Caco-2 (cell line): ENCODE data around the gene SCGN. TPM values are rescaled to one million over a fixed set of nuclear protein-coding genes. Genes with fewer than 3 reads are reported as not detected.

Experiments
- BruUV-seq: library from RNA; stranded (reverse); fragments of 400-500 nt; replicated peaks from 2 replicates; lab custom pipeline; 2021; lab: Mats Ljungman, UMichigan
- CTCF ChIA-PET: fragments of 300-600 bp; sonication (Branson Sonifier 250); formaldehyde crosslinking; loops from one replicate; lab custom pipeline; 2022; ENCODE audit warnings: antibody characterized with exemption; lab: Charles Lee
- POLR2A ChIA-PET: fragments of 300-600 bp; sonication (Branson Sonifier 250); formaldehyde crosslinking; loops from one replicate; lab custom pipeline; 2022; ENCODE audit warnings: antibody characterized with exemption; lab: Charles Lee
- DNase-seq, 2 experiments: peaks; one replicate each; pipeline versions ENCODE4 v3.0.0 to v3.0.0-alpha.2; 2020 to 2022
- H3K27me3 ChIP-seq: replicated peaks from 2 replicates; pipeline ENCODE4 v1.6.0; 2011; ENCODE audit warnings: low read length; ENCODE audit not compliant: control insufficient read depth, insufficient read depth
- H3K36me3 ChIP-seq: 2 replicates; pipeline ENCODE4 v1.5.1; 2011; ENCODE audit warnings: low read length; ENCODE audit not compliant: control insufficient read depth, insufficient read depth
- H3K4me1 ChIP-seq: fragments of 250-450 bp; sonication (Bioruptor Pico); 2 replicates; pipeline ENCODE4 v1.5.1; 2020; ENCODE audit warnings: mild to moderate bottlenecking
- H3K4me3 ChIP-seq: 2 replicates; pipeline ENCODE4 v1.5.1; 2011; ENCODE audit warnings: low read depth, mild to moderate bottlenecking, control low read depth, low read length
- H3K9me3 ChIP-seq: fragments of 250-450 bp; sonication (Bioruptor Pico); 2 replicates; pipeline ENCODE4 v1.5.1; 2020; ENCODE audit warnings: mild to moderate bottlenecking, moderate library complexity
- H3K27ac Mint-ChIP-seq: one replicate; pipeline ENCODE4 v1.8.0; 2022; ENCODE audit warnings: mixed read lengths; ENCODE audit not compliant: unreplicated experiment
- H3K27me3 Mint-ChIP-seq: one replicate; pipeline ENCODE4 v1.8.0; 2022; ENCODE audit warnings: mixed read lengths; ENCODE audit not compliant: insufficient read depth, unreplicated experiment
- H3K36me3 Mint-ChIP-seq: one replicate; pipeline ENCODE4 v1.8.0; 2022; ENCODE audit warnings: mild to moderate bottlenecking, mixed read lengths; ENCODE audit not compliant: insufficient read depth, unreplicated experiment
- H3K4me1 Mint-ChIP-seq: one replicate; pipeline ENCODE4 v1.8.0; 2022; ENCODE audit warnings: low read depth, mixed read lengths; ENCODE audit not compliant: unreplicated experiment
- H3K4me3 Mint-ChIP-seq: one replicate; pipeline ENCODE4 v1.8.0; 2022; ENCODE audit warnings: mild to moderate bottlenecking, moderate library complexity, mixed read lengths; ENCODE audit not compliant: unreplicated experiment
- H3K9me3 Mint-ChIP-seq: one replicate; pipeline ENCODE4 v1.8.0; 2022; ENCODE audit warnings: mixed read lengths; ENCODE audit not compliant: unreplicated experiment
- intact Hi-C: fragments of 100-400 bp; cut with micrococcal nuclease; formaldehyde crosslinking; loops from one replicate; pipeline ENCODE4 v1.10.0; 2022; ENCODE audit not compliant: unreplicated experiment
- total RNA-seq: library from RNA; stranded (reverse); gene quantifications from 2 replicates; pipeline ENCODE4 v1.2.3, GENCODE V29; 2022
- TF ChIP-seq, protein P1 (sequence below), 2 experiments: fragments of 200-600 bp in 1 of 2; IDR thresholded peaks; 1 replicate in 1 of 2; 2 replicates in 1 of 2; pipeline versions ENCODE4 v1.5.1 to v1.8.0; 2011 to 2022; ENCODE audit warnings: antibody characterized with exemption in 1 of 2, control low read depth in 1 of 2, inconsistent platforms in 1 of 2, low read depth in 1 of 2, low read length in 1 of 2, mild to moderate bottlenecking in 1 of 2, moderate library complexity in 1 of 2; ENCODE audit not compliant: insufficient read depth in 1 of 2, severe bottlenecking in 1 of 2, unreplicated experiment in 1 of 2

SCGN gene
- total RNA-seq, 1 experiment from 2014 or later = 7.7 TPM

- TF ChIP-seq, protein P1, sequence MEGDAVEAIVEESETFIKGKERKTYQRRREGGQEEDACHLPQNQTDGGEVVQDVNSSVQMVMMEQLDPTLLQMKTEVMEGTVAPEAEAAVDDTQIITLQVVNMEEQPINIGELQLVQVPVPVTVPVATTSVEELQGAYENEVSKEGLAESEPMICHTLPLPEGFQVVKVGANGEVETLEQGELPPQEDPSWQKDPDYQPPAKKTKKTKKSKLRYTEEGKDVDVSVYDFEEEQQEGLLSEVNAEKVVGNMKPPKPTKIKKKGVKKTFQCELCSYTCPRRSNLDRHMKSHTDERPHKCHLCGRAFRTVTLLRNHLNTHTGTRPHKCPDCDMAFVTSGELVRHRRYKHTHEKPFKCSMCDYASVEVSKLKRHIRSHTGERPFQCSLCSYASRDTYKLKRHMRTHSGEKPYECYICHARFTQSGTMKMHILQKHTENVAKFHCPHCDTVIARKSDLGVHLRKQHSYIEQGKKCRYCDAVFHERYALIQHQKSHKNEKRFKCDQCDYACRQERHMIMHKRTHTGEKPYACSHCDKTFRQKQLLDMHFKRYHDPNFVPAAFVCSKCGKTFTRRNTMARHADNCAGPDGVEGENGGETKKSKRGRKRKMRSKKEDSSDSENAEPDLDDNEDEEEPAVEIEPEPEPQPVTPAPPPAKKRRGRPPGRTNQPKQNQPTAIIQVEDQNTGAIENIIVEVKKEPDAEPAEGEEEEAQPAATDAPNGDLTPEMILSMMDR (IDR thresholded peaks at IDR 0.05; ENCODE audit: insufficient read depth in 1 of 2, low read depth in 1 of 2, low read length in 1 of 2, severe bottlenecking in 1 of 2, unreplicated experiment in 1 of 2) = no peak
- Mint-ChIP-seq H3K27ac (no peak overlapping the region), H3K27me3 (no peaks in the 10 kb centered on the region), H3K4me1 (no peaks in the 10 kb centered on the region), H3K4me3 (no peak overlapping the region), H3K9me3 (no peaks in the 10 kb centered on the region), H3K36me3 (no peaks in the 10 kb centered on the region)
- no peaks in the 10 kb centered on the region for H3K9me3 ChIP-seq
- no peak overlapping the region for H3K4me3 ChIP-seq
- H3K4me1 ChIP-seq = no peaks in the 10 kb centered on the region
- H3K36me3 ChIP-seq = no peaks in the 10 kb centered on the region; the same call in 1 of the 2 replicates
- no peaks in the 10 kb centered on the region for H3K27me3 ChIP-seq
- no TSS peak for BruUV-seq
- intact Hi-C loops = loop anchor here (5.0 kb wide), 1 partner anchor 103 kb away; no protein-coding TSS in a partner anchor
- ChIA-PET POLR2A (no interaction called here), CTCF (no interaction called here)
- DNase-seq = no peak
Measured at GRCh38 chr6:25715794-25716193, 63.8 kb downstream of the SCGN start.

GRCh38 chr6:25717866-25718740 lies 66.1 kb downstream of the SCGN start:
- H3K4me1 ChIP-seq = no peaks in the 10 kb centered on the region
- ChIA-PET POLR2A (no interaction called here), CTCF (interaction anchor here (0.6 to 1.1 kb wide), 25 partner anchors 11 to 497 kb away, joined by 3 to 18 read pairs (median 4); partner anchors contain the start of gene SLC17A4)
- H3K9me3 ChIP-seq = no peaks in the 10 kb centered on the region
- H3K4me1 Mint-ChIP-seq = no peaks in the 10 kb centered on the region
- no peaks in the 10 kb centered on the region for H3K36me3 Mint-ChIP-seq
- H3K27ac Mint-ChIP-seq = no peak overlapping the region
- no peaks in the 10 kb centered on the region for H3K27me3 ChIP-seq
- H3K4me3 Mint-ChIP-seq = no peak overlapping the region
- intact Hi-C loops = loop anchor here (1.0 to 5.0 kb wide), 3 partner anchors 76 to 495 kb away; no protein-coding TSS in a partner anchor
- peak in 1 of 2 experiments; percentile 47 for DNase-seq
- no peaks in the 10 kb centered on the region; the same call in 1 of the 2 replicates for H3K36me3 ChIP-seq
- no peaks in the 10 kb centered on the region for H3K27me3 Mint-ChIP-seq
- TF ChIP-seq, protein P1 (IDR thresholded peaks at IDR 0.05; ENCODE audit: insufficient read depth in 1 of 2, low read depth in 1 of 2, low read length in 1 of 2, severe bottlenecking in 1 of 2, unreplicated experiment in 1 of 2) = peak; percentile 50 to 58
- BruUV-seq = no TSS peak
- H3K9me3 Mint-ChIP-seq = no peaks in the 10 kb centered on the region
- H3K4me3 ChIP-seq = no peak overlapping the region

DNA sequence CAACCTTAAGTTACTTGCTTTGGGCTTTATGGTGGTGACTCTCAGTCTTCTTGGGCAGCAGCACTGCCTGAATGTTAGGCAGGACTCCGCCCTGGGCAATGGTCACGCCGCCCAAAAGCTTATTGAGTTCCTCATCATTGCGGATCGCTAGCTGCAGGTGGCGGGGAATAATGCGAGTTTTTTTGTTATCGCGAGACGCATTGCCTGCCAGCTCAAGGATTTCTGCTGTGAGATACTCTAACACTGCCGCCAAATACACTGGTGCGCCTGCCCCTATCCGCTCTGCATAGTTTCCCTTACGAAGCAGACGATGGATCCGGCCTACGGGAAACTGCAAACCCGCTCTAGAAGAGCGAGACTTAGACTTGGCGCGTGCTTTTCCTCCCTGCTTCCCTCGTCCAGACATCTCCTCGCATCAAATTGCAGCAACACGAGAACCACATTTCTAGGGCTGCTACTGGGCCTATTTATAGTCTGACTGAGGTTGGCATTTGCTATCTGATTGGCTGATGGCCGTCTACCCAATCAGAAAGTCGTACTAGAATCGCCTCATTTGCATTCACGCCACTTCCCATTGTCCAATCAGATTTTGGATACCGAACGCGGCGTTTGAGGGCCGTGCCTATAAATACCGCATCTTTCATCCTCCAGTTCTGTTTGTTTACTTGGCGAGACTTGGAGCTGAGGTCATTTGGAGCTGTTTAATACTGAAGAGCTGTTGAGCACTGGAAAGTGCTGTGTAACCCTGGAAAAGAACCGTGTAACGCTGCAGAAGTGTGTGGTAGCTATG lies 74.3 kb downstream of the SCGN start:
- H3K27ac Mint-ChIP-seq = no peak overlapping the region
- ChIA-PET CTCF (no interaction called here), POLR2A (no interaction called here)
- Histone ChIP-seq H3K4me3 (no peak overlapping the region), H3K27me3 (no peaks in the 10 kb centered on the region), H3K9me3 (no peaks in the 10 kb centered on the region), H3K36me3 (no peaks in the 10 kb centered on the region), H3K4me1 (no peaks in the 10 kb centered on the region)
- no peak for DNase-seq
- H3K4me1 Mint-ChIP-seq = no peaks in the 10 kb centered on the region
- BruUV-seq = no TSS peak
- no peaks in the 10 kb centered on the region for H3K9me3 Mint-ChIP-seq
- peaks cover 3% of the 10 kb centered on the region for H3K27me3 Mint-ChIP-seq
- intact Hi-C loops = no loop called here
- TF ChIP-seq, protein P1 (IDR thresholded peaks at IDR 0.05; ENCODE audit: insufficient read depth in 1 of 2, low read depth in 1 of 2, low read length in 1 of 2, severe bottlenecking in 1 of 2, unreplicated experiment in 1 of 2) = no peak
- no peak overlapping the region for H3K4me3 Mint-ChIP-seq
- H3K36me3 Mint-ChIP-seq = no peaks in the 10 kb centered on the region
